Trophoblast cell (in vitro differentiated cells and primary cell): Measurements from ENCODE around the gene CEACAM19.

ENCODE experiments used
- DNase-seq, 2 donors: peaks; one replicate each; pipeline ENCODE4 v3.0.0-alpha.2; 2016
- H2AFZ ChIP-seq: 2 replicates; pipeline ENCODE4 v1.6.1; 2013; ENCODE audit warnings: low read length, moderate library complexity, mild to moderate bottlenecking; ENCODE audit not compliant: insufficient read depth, poor library complexity
- H2AK5ac ChIP-seq: 2 replicates; pipeline ENCODE4 v1.6.1; 2013; ENCODE audit warnings: mild to moderate bottlenecking, low read length
- H2BK120ac ChIP-seq: 2 replicates; pipeline ENCODE4 v1.6.1; 2013; ENCODE audit warnings: low read length, mild to moderate bottlenecking, moderate library complexity; ENCODE audit not compliant: insufficient read depth, poor library complexity
- H2BK12ac ChIP-seq: 2 replicates; pipeline ENCODE4 v1.6.1; 2013; ENCODE audit warnings: mild to moderate bottlenecking, low read length, moderate library complexity
- H2BK5ac ChIP-seq: 2 replicates; pipeline ENCODE4 v1.6.1; 2013; ENCODE audit warnings: low read length, low read depth, moderate library complexity, mild to moderate bottlenecking; ENCODE audit not compliant: poor library complexity
- H3K14ac ChIP-seq: 2 replicates; pipeline ENCODE4 v1.6.1; 2013; ENCODE audit warnings: mild to moderate bottlenecking, low read length
- H3K18ac ChIP-seq: 2 replicates; pipeline ENCODE4 v1.6.1; 2013; ENCODE audit warnings: mild to moderate bottlenecking, low read length
- H3K23ac ChIP-seq: 2 replicates; pipeline ENCODE4 v1.6.1; 2013; ENCODE audit warnings: low read length
- H3K27ac ChIP-seq: 2 replicates; pipeline ENCODE4 v1.5.1; 2013; ENCODE audit warnings: low read depth, mild to moderate bottlenecking, inconsistent platforms, low read length, moderate library complexity
- H3K27me3 ChIP-seq: 2 replicates; pipeline ENCODE4 v1.6.1; 2013; ENCODE audit warnings: inconsistent platforms, mild to moderate bottlenecking, low read length, moderate library complexity; ENCODE audit not compliant: insufficient read depth
- H3K36me3 ChIP-seq, 2 experiments: 1 replicate in 1 of 2; 2 replicates in 1 of 2; pipeline ENCODE4 v1.6.1; 2013; ENCODE audit warnings: low read length in 2 of 2, mild to moderate bottlenecking in 2 of 2, moderate library complexity in 1 of 2; ENCODE audit not compliant: insufficient read depth in 2 of 2, control insufficient read depth in 1 of 2
- H3K4ac ChIP-seq: 2 replicates; pipeline ENCODE4 v1.6.1; 2013; ENCODE audit warnings: low read depth, mild to moderate bottlenecking, low read length, moderate library complexity
- H3K4me1 ChIP-seq, 2 experiments: 1 replicate in 1 of 2; 2 replicates in 1 of 2; pipeline ENCODE4 v1.6.1; 2013; ENCODE audit warnings: low read length in 2 of 2, mild to moderate bottlenecking in 2 of 2, moderate library complexity in 1 of 2; ENCODE audit not compliant: insufficient read depth in 2 of 2, control insufficient read depth in 1 of 2
- H3K4me2 ChIP-seq: 2 replicates; pipeline ENCODE4 v1.6.1; 2013; ENCODE audit warnings: inconsistent platforms, mild to moderate bottlenecking, low read length, moderate library complexity
- H3K4me3 ChIP-seq: 2 replicates; pipeline ENCODE4 v1.5.1; 2013; ENCODE audit warnings: mild to moderate bottlenecking, low read depth, low read length, inconsistent platforms
- H3K79me1 ChIP-seq: one replicate; pipeline ENCODE4 v1.6.1; 2013; ENCODE audit warnings: low read length
- H3K79me2 ChIP-seq: 2 replicates; pipeline ENCODE4 v1.6.1; 2013; ENCODE audit warnings: low read length, mild to moderate bottlenecking; ENCODE audit not compliant: control insufficient read depth, insufficient read depth, poor library complexity
- H3K9ac ChIP-seq: 2 replicates; pipeline ENCODE4 v1.6.1; 2013; ENCODE audit warnings: mild to moderate bottlenecking, low read length
- H3K9me3 ChIP-seq: 2 replicates; pipeline ENCODE4 v1.6.1; 2013; ENCODE audit warnings: low read depth, mild to moderate bottlenecking, control low read depth, inconsistent platforms, low read length; ENCODE audit not compliant: insufficient read depth
- H4K12ac ChIP-seq: 2 replicates; pipeline ENCODE4 v1.6.1; 2013; ENCODE audit warnings: low read depth, mild to moderate bottlenecking, low read length, moderate library complexity
- H4K8ac ChIP-seq: 2 replicates; pipeline ENCODE4 v1.6.1; 2013; ENCODE audit warnings: low read depth, mild to moderate bottlenecking, low read length, moderate library complexity
- H4K91ac ChIP-seq: one replicate; pipeline ENCODE4 v1.6.1; 2013; ENCODE audit warnings: low read depth, mild to moderate bottlenecking, low read length, moderate library complexity
- WGBS: extraction: QIAGEN DNeasy Blood & Tissue Kit; methylation state at CpG from one replicate; pipeline ENCODE4 v1.1.7; 2013; ENCODE audit warnings: missing lambda C conversion rate; ENCODE audit not compliant: insufficient read length, insufficient coverage; ENCODE audit errors: extremely low coverage; 5-methylcytosine and 5-hydroxymethylcytosine counted together

CEACAM19 gene

GRCh38 chr19:44686896-44687295, 15.6 kb downstream of the CEACAM19 start:
- no peaks in the 10 kb centered on the region for H3K27me3 ChIP-seq
- no peak overlapping the region for H2BK12ac ChIP-seq
- no peak overlapping the region for H2BK120ac ChIP-seq
- no peak overlapping the region for H4K8ac ChIP-seq
- H3K36me3 ChIP-seq, result no peaks in the 10 kb centered on the region
- no peak overlapping the region for H2AFZ ChIP-seq
- DNase-seq, result no peak
- no peak overlapping the region for H3K9ac ChIP-seq
- no peaks in the 10 kb centered on the region for H3K79me1 ChIP-seq
- H3K4me2 ChIP-seq, result no peak overlapping the region
- no peaks in the 10 kb centered on the region for H3K79me2 ChIP-seq
- H3K23ac ChIP-seq, result no peak overlapping the region
- H2BK5ac ChIP-seq, result no peak overlapping the region
- no peaks in the 10 kb centered on the region for H3K9me3 ChIP-seq
- peaks cover 0 to under 1% of the 10 kb centered on the region in 2 experiments for H3K4me1 ChIP-seq
- WGBS, result no CpG with 5 or more reads among the region's 4 CpGs
- no peak overlapping the region for H3K4ac ChIP-seq
- H4K12ac ChIP-seq, result no peak overlapping the region
- no peak overlapping the region for H4K91ac ChIP-seq
- H3K27ac ChIP-seq, result no peak overlapping the region
- no peak overlapping the region for H3K4me3 ChIP-seq
- H3K18ac ChIP-seq, result no peak overlapping the region
- H3K14ac ChIP-seq, result no peak overlapping the region
- no peak overlapping the region for H2AK5ac ChIP-seq

GRCh38 chr19:44687888-44688287, 16.6 kb downstream of the CEACAM19 start:
- H4K12ac ChIP-seq, result no peak overlapping the region
- peaks cover 0 to 2% of the 10 kb centered on the region in 2 experiments for H3K4me1 ChIP-seq
- H3K36me3 ChIP-seq, result no peaks in the 10 kb centered on the region
- no peaks in the 10 kb centered on the region for H3K79me2 ChIP-seq
- no peak overlapping the region for H3K14ac ChIP-seq
- no peak for DNase-seq
- no peak overlapping the region for H2AK5ac ChIP-seq
- H4K8ac ChIP-seq, result no peak overlapping the region
- H3K23ac ChIP-seq, result no peak overlapping the region
- H3K4me2 ChIP-seq, result no peak overlapping the region
- no peaks in the 10 kb centered on the region for H3K9me3 ChIP-seq
- no peak overlapping the region for H3K18ac ChIP-seq
- no peak overlapping the region for H2BK5ac ChIP-seq
- H2AFZ ChIP-seq, result no peak overlapping the region
- no CpG with 5 or more reads among the region's 7 CpGs for WGBS
- no peaks in the 10 kb centered on the region for H3K79me1 ChIP-seq
- no peak overlapping the region for H3K9ac ChIP-seq
- H3K4ac ChIP-seq, result no peak overlapping the region
- no peak overlapping the region for H3K4me3 ChIP-seq
- no peak overlapping the region for H4K91ac ChIP-seq
- H2BK12ac ChIP-seq, result no peak overlapping the region
- H3K27me3 ChIP-seq, result no peaks in the 10 kb centered on the region
- no peak overlapping the region for H2BK120ac ChIP-seq
- no peak overlapping the region for H3K27ac ChIP-seq

- H2BK120ac ChIP-seq, result no peak overlapping the region
- no CpG with 5 or more reads among the region's 11 CpGs for WGBS
- H3K4ac ChIP-seq, result no peak overlapping the region
- no peaks in the 10 kb centered on the region for H3K27me3 ChIP-seq
- H3K4me3 ChIP-seq, result no peak overlapping the region
- no peak overlapping the region for H3K4me2 ChIP-seq
- H2AK5ac ChIP-seq, result no peak overlapping the region
- H3K18ac ChIP-seq, result no peak overlapping the region
- no peaks in the 10 kb centered on the region for H3K9me3 ChIP-seq
- no peak overlapping the region for H4K12ac ChIP-seq
- no peak overlapping the region for H2AFZ ChIP-seq
- peaks cover 0 to 2% of the 10 kb centered on the region in 2 experiments for H3K4me1 ChIP-seq
- H4K91ac ChIP-seq, result no peak overlapping the region
- no peak overlapping the region for H4K8ac ChIP-seq
- no peaks in the 10 kb centered on the region for H3K79me1 ChIP-seq
- DNase-seq, result peak; percentile 43 to 72
- H3K9ac ChIP-seq, result no peak overlapping the region
- no peak overlapping the region for H3K23ac ChIP-seq
- no peak overlapping the region for H2BK5ac ChIP-seq
- H2BK12ac ChIP-seq, result no peak overlapping the region
- H3K14ac ChIP-seq, result no peak overlapping the region
- no peaks in the 10 kb centered on the region for H3K36me3 ChIP-seq
- H3K27ac ChIP-seq, result no peak overlapping the region
- H3K79me2 ChIP-seq, result no peaks in the 10 kb centered on the region
Measured at GRCh38 chr19:44689290-44690130, 18.2 kb downstream of the CEACAM19 start.

- H3K18ac ChIP-seq, result no peak overlapping the region
- H2BK5ac ChIP-seq, result no peak overlapping the region
- no peak overlapping the region for H4K91ac ChIP-seq
- no peak overlapping the region for H2AK5ac ChIP-seq
- H3K23ac ChIP-seq, result no peak overlapping the region
- H4K8ac ChIP-seq, result no peak overlapping the region
- H3K4me3 ChIP-seq, result no peak overlapping the region
- H3K79me2 ChIP-seq, result no peaks in the 10 kb centered on the region
- no peaks in the 10 kb centered on the region for H3K79me1 ChIP-seq
- H4K12ac ChIP-seq, result no peak overlapping the region
- WGBS, result no CpG with 5 or more reads among the region's 3 CpGs
- no peak overlapping the region for H3K4me2 ChIP-seq
- H2AFZ ChIP-seq, result no peak overlapping the region
- DNase-seq, result no peak
- no peak overlapping the region for H3K27ac ChIP-seq
- no peak overlapping the region for H3K9ac ChIP-seq
- peaks cover 0 to 2% of the 10 kb centered on the region in 2 experiments for H3K4me1 ChIP-seq
- no peak overlapping the region for H2BK120ac ChIP-seq
- no peaks in the 10 kb centered on the region for H3K9me3 ChIP-seq
- H3K14ac ChIP-seq, result no peak overlapping the region
- no peaks in the 10 kb centered on the region for H3K36me3 ChIP-seq
- no peaks in the 10 kb centered on the region for H3K27me3 ChIP-seq
- H2BK12ac ChIP-seq, result no peak overlapping the region
- no peak overlapping the region for H3K4ac ChIP-seq
Measured at GRCh38 chr19:44690131-44690440, 18.8 kb downstream of the CEACAM19 start.
